NCI-H526 treated with DMSO at 0.1 percent for 48 hours (cell line): ENCODE measurements around the gene CLRN2.
"Not testable (repeated sequence)": the region's sequence is repeated elsewhere in the genome, so short reads cannot be mapped to it uniquely, and the experiment has no call there.

Source experiments
- DNase-seq: peaks from one replicate; lab custom pipeline; 2025; lab: John Stamatoyannopoulos, UW

The CLRN2 gene

DNA sequence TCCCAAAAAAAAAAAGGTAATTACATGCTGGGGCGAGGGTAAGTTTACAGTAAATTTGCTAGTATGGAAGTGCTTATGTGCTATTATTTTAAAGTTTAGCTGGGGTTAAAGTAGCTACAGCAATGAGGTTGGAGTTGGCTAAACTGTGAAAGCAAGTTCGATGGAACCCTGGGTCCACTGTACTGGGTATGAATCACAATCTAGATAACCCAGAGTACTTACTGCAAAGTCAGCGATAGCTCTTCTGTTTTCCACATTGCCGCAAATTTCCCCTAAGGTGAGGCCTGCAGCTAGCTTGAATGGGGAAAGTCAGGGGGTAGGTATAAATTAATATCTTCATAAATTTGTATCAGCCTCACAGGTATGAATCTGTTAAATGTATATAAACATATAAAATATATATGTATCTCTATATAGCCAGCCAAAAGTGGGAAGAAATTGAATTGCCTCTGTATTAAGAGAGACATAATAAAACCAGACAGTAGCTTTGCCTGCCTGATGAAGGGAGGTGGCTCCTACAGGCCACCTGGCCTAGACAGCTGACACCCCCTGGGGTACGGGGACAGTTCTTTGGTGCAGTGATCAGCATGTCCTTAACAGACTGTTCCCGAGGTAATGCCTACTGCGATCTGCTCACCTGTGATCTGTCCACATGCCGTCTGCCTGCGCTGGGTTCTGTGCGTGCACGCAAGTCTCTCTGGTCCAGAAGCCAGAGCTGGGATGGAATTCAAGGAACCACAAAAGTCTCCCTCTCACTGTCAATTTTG lies 30.6 kb downstream of the CLRN2 start:
- DNase-seq = no peak

DNA sequence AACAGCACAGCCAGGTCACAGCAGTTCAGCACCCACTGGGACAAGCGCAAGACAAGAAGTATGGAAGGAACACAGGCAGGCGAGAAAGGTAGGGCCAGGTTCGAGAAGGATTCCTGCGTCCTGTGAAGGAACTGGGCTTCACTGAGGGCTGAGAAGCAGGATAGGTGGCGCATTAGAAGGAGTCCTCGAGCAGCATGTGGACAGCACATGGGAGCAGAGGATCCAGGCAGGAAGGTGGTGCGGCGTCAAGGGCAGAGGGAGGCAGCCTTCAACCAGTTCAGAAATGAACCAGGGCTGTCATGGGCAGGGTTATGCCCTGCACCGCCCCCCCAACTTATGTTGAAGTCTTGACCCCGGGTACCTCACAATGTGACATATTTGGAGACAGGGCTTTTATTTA lies 31.3 kb downstream of the CLRN2 start:
- no peak for DNase-seq

DNA sequence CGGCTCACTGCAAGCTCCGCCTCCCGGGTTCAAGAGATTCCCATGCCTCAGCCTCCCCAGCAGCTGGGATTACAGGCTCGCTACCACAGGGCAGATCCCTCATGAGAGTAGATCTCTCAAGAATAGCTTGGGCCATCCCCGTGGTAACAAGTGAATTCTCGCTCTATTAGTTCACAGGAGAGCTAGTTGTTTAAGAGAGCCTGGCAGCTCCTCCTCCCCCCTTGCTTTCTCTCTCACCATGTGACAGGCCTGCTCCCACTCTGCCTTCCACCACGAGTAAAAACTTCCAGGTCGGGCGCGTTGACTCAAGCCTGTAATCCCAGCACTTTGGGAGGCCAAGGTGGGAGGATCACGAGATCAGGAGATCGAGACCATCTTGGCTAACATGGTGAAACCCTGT lies 31.7 kb downstream of the CLRN2 start:
- DNase-seq = no peak

DNA sequence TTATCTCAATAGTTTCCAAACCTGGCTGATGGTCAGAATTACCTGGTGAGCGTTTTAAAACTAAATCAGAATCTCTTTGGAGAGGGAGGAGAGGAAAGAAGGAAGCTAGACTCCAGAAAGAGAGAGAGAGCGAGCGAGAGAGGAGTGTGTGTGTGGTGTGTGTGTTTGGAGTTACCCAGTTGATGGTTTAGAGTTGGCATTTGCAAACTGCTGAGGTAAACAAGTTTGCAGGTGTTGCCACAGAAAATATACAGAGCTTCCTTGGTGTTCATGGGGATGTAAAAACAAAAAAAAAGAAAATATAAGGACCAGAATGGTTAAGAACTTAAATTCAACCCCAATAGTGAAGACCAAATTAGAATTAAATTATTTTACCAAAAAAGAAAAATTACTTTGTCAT lies 35.6 kb downstream of the CLRN2 start:
- no peak for DNase-seq

DNA sequence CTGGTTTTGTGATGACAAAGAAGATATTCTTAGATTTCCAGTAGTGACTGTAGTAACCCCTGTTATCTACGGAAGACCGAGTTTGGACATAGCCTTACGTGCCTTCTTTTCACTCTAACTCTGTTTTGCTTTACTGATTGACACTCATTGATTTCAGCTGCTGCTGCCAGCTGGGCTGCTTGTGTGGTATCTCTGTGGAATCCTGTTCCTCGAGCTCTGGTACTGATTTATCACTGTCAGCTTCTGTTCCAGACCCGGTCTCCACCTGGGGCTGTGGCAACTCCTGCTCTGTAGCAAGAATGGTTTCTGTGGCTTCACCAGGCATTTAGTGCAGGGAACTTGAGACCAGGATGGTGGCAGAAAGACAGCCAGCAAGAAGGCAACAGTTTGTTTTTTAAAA lies 37.5 kb downstream of the CLRN2 start:
- DNase-seq = no peak

DNA sequence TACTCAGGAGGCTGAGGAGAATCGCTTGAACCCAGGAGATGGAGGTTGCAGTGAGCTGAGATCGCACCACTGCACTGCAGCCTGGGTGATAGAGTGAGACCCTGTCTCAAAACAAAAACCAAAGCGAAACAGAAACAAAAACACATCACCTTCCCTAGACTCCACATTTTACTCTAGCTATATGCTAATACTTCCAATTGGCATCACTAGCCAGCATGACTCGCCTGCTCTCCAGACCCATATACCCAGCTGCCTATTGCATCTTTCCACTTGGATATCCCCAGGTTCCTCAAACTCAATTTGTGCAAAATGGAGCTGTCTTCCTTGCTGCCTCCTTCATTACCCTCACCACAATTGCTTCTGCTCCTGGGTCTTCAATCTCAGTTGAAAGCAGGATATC lies 39.6 kb downstream of the CLRN2 start:
- no peak for DNase-seq

DNA sequence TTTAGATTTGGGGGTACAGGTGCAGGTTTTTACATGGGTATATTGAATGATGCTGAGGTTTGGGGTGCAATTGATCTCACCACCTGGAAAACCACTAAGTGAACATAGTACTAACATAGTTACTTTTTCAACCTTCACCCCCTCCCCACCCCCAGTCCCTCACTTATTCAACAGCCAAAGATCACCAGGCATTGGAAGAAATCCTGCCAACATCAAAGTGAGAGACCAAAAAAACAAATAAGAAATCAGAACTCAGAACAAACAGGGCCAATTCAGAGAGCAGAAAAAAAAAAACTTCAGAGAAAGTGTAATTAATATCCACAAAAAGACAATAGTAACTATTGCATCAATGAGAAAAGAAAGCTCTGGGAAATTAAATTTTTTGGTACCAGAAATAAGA lies 41.5 kb downstream of the CLRN2 start:
- DNase-seq = no peak

DNA sequence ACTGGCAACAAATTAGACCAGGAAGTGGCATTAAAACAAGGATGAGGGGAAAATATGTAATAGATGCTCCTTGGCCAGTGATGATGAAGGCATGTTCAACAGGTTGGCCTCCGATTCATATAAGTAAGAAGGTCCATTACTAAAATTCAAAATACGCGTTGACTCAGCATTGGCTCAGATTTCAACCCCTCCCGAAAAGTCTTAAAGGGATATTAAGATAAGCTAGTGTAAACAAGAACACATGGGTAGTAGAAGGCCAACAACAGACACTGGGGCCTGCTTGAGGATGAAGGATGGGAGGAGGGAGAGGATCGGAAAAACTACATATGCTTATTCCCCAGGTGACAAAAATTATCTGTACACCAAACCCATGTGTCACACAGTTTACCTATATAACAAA lies 42.9 kb downstream of the CLRN2 start:
- DNase-seq = no peak

DNA sequence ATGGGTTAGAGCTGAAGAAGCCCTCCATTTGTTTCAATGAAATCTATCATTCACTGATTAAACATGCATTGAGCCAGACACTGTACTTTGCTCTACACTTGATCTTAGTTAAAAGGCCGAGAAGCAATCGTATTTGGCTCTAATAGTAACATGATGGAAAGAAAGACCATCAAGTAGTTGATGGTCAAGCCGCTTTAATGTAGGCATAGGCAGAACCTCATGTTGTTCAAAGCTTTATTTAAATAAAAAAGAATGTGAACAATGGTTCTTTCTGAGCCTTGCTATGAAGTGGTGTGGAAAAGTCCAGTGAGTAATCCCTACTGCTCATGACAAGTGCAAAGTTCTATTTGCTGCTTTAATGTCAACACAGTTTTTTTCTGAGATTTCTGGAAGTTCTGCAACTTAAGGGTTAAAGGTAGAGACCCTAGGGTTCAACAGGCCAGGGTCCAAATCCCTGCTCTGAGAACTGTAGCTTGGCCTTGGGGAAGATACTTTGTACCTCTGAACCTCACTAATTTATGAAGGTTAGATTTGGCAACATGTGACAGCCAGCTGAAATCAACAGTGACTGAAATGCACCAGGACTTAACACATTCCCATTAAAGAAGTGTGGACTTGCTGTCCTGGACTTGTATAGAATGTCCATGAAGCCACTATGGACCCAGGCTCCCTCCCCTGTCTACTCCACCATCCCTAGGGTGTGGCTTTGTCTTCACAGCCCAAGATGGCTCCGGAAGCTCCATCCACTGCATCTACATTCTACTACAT lies 44.2 kb downstream of the CLRN2 start:
- DNase-seq = no peak

DNA sequence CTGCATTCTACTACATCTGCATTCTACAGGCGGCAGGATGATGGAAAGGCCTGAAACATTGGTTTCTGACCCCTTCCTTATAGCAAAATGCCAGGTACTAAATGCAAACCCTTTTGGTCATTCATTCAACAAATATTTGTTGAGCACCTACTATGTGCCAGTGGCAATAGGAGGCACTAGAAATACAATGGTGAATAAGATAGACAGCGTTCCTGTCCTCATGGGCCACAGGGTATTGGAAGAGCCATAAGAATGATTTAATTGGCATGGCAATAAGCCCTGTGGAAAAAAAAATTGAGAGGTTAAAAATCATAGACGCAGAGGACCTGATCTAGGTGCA lies 44.7 kb downstream of the CLRN2 start:
- DNase-seq = no peak

DNA sequence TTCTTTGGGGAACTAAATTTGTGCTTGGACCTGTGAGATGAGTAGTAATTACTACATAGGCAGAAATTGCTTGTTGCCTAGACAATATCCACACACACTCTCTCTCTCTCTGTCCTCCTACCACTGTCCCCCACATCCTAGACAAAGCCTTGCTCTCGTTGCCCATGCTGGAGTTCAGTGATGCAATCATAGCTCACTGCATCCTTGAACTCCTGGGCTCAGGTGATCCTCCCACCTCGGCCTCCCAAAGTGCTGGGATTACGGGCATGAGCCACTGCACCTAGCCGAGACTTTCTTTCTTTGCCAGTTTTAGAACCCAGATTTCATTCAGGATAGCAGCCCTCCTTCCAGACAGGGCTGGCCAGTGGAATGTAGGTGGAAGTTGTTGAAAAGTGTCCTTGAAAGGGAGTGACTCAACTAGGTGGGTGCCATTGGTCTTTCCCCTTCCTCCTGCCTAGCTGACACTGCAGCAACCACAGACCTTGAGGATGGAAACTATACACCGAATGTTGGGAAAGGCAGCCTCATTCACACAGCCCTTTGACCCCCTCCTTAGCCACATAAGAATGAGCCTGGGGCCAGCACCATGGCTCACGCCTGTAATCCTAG lies 45.2 kb downstream of the CLRN2 start:
- DNase-seq = no peak

DNA sequence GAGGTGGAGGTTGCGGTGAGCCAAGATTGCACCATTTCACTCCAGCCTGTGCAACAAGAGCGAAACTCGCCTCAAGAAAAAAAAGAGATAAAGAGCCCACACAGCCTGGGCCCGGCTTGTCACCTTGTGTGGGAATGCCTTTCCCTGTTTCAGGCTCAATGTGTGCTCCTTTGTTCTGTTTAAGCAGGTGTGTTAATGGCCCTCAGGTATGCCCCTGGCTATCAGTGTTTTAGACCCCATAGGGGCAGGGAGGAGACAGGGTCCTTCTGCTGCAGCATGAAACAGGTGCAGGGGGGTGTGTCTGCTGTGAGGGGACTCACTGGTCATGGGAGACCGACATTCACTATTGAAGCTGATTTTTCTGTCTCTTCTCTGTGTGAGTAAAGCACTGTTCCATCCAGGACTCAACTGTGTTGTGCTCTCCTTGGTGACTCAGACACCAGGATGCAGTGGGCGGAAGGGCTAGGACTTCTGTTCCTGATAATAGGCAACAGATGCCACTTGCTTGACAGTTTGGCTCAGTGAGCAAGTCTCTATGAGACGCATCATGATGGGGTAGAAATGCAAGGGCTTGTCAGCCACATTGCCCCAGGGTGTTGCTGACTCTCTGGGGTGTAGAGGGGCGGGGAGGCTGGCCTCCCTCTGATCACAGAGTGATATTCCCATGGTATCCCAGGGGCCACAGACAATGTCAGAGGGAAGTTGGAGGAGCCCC lies 46.4 kb downstream of the CLRN2 start:
- no peak for DNase-seq

DNA sequence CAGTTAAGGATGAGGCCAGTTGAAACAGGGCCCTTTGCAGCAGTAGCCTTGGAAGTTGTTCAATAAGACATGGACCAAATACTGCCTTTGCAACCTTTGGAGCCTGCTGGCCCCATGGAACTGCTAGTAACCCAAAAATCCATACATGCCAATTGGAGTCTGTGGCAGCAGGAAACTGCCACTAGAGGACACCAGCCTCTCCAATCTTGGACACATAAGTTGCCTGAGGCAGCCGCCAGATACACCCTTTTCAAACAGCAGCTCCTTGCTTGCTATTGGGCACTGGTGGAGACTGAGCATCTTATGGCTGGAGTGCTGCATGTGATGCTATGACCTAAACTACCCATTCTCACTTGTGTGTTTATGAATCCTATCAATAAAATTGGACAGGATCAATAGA lies 47.2 kb downstream of the CLRN2 start:
- no peak for DNase-seq

DNA sequence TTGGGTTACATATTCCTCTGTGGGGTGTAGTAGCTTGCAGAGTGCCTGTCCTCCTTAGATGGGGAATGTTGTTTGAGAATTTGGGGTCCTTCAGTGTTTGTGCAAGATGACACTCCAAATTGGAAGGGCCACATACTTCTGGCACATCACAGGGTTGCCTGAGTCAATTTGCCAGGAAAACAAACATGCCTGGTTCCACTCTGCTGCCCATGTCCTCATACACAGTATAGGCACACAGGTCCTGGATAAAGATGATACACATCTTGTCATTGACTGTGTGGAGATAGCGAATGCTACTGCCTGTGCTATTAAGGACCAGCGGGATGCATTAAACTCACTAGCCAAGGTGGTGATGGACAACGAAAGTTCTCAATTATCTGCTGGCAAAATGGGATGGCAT lies 50.9 kb downstream of the CLRN2 start:
- DNase-seq = no peak

DNA sequence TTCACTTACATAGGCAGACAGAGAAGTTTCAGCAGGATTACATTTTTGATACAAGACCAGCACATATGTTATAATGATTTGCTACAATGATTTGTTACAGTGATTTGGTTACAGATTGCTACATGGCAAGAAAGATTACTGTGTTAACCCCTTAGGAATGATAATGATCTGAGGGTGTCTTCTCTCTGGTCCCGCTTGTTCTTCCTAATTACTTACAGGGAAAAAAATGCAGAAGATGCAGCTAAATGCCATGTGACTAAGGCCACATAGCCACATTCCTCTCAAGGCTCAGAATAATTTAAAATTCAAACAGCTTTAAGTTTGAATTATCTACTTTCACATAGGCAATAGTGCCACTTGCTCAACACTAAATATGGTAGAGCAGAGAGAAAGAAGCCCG lies 52.3 kb downstream of the CLRN2 start:
- no peak for DNase-seq

DNA sequence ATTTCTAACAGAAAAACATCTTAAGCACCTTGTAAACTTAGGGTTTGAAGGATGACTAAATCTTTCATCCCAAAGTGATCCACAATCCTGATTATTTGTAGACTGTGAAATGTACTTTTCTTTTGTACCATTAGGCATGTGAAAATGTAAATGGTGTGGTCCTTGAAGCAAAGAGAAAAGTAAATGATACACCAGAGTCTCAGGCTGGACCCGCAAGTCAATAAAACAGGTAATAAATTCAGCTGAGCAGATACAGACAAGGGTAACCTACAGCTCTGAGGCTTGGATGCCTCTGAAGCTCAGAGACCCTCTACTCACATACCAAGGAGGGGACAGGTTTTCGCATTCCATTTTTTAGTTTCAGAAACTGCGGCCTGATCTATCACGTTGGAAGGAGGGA lies 59.2 kb downstream of the CLRN2 start:
- no peak for DNase-seq

DNA sequence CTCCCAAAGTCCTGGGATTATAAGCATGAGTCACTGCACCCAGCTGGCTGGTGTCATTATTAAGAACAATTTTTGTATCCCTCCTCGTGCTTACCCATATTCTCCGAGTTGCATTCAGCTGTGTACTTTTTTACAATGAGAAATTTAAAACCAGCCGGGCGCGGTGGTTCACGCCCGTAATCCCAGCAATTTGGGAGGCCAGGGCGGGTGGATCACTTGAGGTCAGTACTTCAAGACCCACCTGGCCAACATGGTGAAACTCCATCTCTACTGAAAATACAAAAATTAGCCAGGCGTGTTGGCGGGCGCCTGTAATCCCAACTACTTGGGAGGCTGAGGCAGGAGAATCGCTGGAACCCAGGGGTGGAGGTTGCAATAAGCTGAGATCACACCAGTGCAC lies 60.2 kb downstream of the CLRN2 start:
- not testable (repeated sequence) for DNase-seq
